GM12801 (cell line): ENCODE results near the gene ABCC5.

Experiments
- TF ChIP-seq, protein P1 (sequence below): IDR thresholded peaks from one replicate; pipeline ENCODE4 v1.5.1; 2011; ENCODE audit warnings: control low read depth; ENCODE audit not compliant: insufficient read length; ENCODE audit errors: extremely low read depth

ABCC5 gene

DNA sequence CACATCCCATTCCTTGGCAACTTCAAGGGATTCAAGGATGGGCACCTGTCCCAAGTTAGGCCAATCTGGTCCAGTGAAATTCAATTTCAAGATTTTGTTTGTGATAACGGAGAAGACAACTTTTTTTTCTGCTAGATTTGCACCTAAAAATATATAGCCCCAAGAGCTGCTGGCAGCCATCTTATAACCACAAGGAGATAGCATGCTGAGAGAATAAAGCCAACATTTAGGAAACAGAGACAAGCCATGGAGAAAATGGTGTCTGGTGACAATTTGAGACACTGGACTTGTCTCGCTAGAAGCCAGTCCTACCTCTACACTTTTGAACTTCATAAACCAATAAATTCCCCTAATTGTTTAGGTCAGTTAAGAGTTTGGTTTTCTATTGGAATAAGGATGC, 138.4 kb downstream of the ABCC5 start:
- TF ChIP-seq, protein P1, sequence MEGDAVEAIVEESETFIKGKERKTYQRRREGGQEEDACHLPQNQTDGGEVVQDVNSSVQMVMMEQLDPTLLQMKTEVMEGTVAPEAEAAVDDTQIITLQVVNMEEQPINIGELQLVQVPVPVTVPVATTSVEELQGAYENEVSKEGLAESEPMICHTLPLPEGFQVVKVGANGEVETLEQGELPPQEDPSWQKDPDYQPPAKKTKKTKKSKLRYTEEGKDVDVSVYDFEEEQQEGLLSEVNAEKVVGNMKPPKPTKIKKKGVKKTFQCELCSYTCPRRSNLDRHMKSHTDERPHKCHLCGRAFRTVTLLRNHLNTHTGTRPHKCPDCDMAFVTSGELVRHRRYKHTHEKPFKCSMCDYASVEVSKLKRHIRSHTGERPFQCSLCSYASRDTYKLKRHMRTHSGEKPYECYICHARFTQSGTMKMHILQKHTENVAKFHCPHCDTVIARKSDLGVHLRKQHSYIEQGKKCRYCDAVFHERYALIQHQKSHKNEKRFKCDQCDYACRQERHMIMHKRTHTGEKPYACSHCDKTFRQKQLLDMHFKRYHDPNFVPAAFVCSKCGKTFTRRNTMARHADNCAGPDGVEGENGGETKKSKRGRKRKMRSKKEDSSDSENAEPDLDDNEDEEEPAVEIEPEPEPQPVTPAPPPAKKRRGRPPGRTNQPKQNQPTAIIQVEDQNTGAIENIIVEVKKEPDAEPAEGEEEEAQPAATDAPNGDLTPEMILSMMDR: no peak

DNA sequence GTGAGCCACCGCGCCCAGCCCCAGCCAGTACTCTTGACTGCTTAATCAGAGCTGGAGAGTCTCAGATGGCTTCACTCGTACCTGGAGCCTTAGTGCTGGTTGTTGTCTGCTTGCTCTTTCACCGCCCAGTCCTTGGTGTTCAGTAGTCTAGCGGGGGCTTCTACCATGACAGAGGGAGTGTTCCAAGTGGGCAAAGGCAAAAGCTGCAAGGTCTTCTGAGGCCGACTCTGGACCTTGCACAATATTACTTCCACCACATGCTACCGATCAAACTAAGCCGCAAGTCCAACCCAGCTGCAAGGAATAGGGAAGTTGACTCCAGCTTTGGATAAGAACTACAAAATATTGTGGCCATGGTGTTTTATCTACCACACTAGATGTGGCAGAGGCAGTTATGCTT, 139.6 kb downstream of the ABCC5 start:
- TF ChIP-seq, protein P1: no peak

DNA sequence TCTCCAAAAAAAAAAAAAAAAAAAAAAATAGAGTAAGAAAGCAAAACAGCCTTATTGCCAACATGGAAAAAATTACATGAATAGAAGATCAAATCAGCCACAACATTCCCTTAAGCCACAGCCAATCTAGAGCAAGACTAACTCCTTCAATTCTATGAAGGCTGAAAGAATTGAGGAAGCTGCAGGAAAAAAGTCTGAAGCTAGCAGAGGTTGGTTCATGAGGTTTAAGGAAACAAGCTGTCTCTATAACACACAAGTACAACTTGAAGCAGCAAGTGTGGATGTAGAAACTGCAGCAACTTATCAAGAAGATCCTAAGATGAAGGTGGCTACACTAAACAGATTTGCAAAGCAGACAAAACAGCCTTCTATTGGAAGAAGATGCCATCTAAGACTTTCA, 142.3 kb downstream of the ABCC5 start:
- TF ChIP-seq, protein P1: no peak

DNA sequence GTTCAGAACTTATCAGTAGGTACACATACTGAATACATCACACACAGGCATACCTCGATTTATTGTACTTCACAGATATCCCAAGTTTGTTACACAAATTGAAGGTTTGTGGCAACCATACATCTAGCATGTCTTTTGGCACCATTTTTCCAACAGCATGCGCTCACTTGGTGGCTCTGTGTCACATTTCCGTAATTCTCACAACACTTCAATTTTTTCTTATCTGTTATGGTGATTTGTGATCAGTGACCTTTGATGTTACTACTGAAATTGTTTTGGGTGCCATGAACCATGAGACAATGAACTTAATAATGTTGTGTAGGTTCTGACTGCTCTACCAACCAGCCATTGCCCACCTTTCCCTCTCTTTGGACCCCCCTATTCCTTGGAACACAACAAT, 143.8 kb downstream of the ABCC5 start:
- TF ChIP-seq, protein P1: no peak

DNA sequence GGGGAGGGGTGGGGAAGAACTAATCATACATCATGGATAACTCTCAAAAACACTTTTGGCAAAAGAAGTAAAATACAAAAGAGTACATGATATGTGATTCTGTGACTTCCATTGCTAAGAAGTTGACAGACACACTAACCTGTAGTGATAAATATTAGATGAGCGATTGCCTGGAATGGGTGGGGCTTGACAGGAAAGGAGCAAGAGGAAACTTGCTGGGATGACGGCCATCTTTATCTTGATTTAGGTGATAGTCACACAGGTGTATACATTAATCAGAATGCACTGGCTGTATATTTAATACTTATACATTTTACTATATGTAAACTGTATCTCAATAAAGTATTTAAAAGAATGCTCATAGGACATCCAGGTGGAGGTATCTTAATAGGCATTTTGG, 146.1 kb downstream of the ABCC5 start:
- TF ChIP-seq, protein P1: no peak

DNA sequence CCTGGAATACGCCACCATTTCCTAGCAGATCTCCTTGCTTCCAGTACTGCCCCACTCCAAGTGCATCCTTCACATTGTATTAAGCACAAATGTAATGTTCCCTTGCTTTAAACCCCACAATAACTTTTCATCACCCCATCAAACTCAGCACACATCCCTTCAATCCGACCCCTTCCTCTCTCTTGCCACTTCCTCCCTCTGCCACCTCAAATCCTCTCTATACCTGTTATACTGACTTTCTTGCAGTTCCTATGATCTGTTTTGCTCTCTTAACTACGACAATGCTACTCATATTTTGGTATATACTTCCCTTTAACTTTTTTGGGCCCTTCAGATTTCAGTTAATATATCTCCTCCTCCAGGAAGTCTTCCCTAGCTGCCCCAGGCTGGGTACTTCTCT, 147.1 kb downstream of the ABCC5 start:
- TF ChIP-seq, protein P1: no peak
